Upper lobe of right lung (tissue), 1 donor: ENCODE results near the gene SMIM36. TPM values are rescaled to one million over a fixed set of nuclear protein-coding genes. Genes with fewer than 3 reads are reported as not detected.

Experiments used
- ATAC-seq: fragments of 200-7000 bp; cut with Tn5 transposase; one replicate; pipeline ENCODE4 v1.9.1; 2020; ENCODE audit warnings: mild to moderate bottlenecking, moderate library complexity
- DNase-seq: peaks from one replicate; pipeline ENCODE4 v3.0.0-alpha.2; 2020
- H3K27ac ChIP-seq: fragments of 200-600 bp; one replicate; pipeline ENCODE4 v1.8.0; 2022
- H3K27me3 ChIP-seq: fragments of 200-600 bp; one replicate; pipeline ENCODE4 v1.8.0; 2022; ENCODE audit warnings: mild to moderate bottlenecking
- H3K36me3 ChIP-seq: fragments of 200-600 bp; one replicate; pipeline ENCODE4 v1.8.0; 2022
- H3K4me1 ChIP-seq: fragments of 200-600 bp; one replicate; pipeline ENCODE4 v1.8.0; 2022
- H3K4me3 ChIP-seq: fragments of 200-600 bp; one replicate; pipeline ENCODE4 v1.8.0; 2022; ENCODE audit warnings: mild to moderate bottlenecking
- H3K9me3 ChIP-seq: fragments of 200-600 bp; one replicate; pipeline ENCODE4 v1.8.0; 2022
- intact Hi-C: fragments of 100-400 bp; cut with DNase I; formaldehyde crosslinking; loops from one replicate; pipeline ENCODE4 v1.11.0; 2022
- total RNA-seq: library from RNA; stranded (reverse); fragmentation: NEBNext Ultra II Directional; extraction: Animal tissue kit (Norgen Biotek cat#: 25700); gene quantifications from one replicate; pipeline ENCODE4 v1.2.1, GENCODE V29; 2021
- TF ChIP-seq, protein P1 (sequence below): fragments of 200-600 bp; IDR thresholded peaks from one replicate; pipeline ENCODE4 v1.8.0; 2022; ENCODE audit warnings: antibody characterized with exemption
- donor health status: DM: no; HTN: yes; CAD: no; lungs with severe emphysema.

SMIM36 gene
- total RNA-seq, 1 donor from 2014 or later, result not detected

DNA sequence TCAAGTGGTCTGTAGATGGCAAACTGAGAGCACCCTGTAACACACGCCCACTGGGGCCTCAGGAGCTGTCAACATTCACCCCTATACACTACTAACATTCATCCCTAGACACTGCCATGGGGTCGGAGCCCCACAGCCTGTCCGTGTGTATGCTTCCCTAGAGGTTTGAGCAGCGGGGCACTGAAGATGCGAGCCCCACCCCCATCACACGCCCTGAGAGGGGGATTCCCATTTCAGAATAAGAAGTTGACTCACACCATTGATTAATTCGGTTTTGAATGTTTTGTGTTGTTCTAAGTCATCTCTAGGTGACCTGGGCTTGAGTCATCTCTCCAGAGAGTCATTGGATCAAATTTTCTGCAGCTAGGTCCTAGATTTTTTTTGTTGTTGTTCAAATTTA lies 52.3 kb downstream of the SMIM36 start:
- ATAC-seq (no peak), DNase-seq (no peak)
- no peaks in the 10 kb centered on the region for H3K27me3 ChIP-seq
- peaks cover 3% of the 10 kb centered on the region for H3K4me1 ChIP-seq
- intact Hi-C loops, result no loop called here
- no peak overlapping the region for H3K4me3 ChIP-seq
- no peaks in the 10 kb centered on the region for H3K9me3 ChIP-seq
- H3K36me3 ChIP-seq, result no peaks in the 10 kb centered on the region
- TF ChIP-seq, protein P1, sequence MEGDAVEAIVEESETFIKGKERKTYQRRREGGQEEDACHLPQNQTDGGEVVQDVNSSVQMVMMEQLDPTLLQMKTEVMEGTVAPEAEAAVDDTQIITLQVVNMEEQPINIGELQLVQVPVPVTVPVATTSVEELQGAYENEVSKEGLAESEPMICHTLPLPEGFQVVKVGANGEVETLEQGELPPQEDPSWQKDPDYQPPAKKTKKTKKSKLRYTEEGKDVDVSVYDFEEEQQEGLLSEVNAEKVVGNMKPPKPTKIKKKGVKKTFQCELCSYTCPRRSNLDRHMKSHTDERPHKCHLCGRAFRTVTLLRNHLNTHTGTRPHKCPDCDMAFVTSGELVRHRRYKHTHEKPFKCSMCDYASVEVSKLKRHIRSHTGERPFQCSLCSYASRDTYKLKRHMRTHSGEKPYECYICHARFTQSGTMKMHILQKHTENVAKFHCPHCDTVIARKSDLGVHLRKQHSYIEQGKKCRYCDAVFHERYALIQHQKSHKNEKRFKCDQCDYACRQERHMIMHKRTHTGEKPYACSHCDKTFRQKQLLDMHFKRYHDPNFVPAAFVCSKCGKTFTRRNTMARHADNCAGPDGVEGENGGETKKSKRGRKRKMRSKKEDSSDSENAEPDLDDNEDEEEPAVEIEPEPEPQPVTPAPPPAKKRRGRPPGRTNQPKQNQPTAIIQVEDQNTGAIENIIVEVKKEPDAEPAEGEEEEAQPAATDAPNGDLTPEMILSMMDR, result no peak
- H3K27ac ChIP-seq, result no peak overlapping the region

DNA sequence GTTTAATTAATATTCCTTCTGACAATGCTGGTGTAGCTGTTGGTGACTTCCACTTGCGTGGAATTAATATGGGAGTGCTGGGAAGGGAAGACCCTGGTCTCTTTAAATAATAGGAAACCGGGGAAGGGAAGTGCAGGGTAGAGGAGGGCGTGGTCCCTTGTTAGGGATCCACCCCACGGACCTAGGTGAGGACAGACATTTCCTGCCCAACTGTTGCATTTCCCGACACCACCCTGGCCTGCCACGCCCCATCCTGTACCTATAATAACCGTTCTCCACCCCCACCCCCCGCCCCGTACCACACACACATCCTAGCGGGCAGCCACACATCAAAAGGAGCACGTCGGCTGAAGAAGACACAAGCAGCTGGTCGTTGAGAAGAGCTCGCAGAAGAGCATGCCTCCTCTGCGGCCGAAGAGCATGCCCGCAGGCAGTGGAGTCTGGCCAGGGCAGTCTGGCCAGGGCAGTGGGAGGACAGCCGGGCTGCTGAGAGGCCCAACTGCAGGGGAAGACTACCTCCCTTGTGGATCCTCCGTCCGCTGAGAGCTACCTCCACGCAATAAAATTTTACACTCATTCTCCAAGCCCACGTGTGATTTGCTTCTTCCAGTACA lies 52.9 kb downstream of the SMIM36 start:
- H3K27ac ChIP-seq, result no peak overlapping the region
- H3K4me3 ChIP-seq, result no peak overlapping the region
- intact Hi-C loops, result no loop called here
- H3K36me3 ChIP-seq, result no peaks in the 10 kb centered on the region
- DNase-seq (no peak), ATAC-seq (no peak)
- peaks cover 3% of the 10 kb centered on the region for H3K4me1 ChIP-seq
- H3K27me3 ChIP-seq, result no peaks in the 10 kb centered on the region
- TF ChIP-seq, protein P1, result no peak
- no peaks in the 10 kb centered on the region for H3K9me3 ChIP-seq

- no peak overlapping the region for H3K4me3 ChIP-seq
- H3K27ac ChIP-seq, result no peak overlapping the region
- no peaks in the 10 kb centered on the region for H3K27me3 ChIP-seq
- intact Hi-C loops, result no loop called here
- TF ChIP-seq, protein P1, result no peak
- ATAC-seq (no peak), DNase-seq (no peak)
- peaks cover 3% of the 10 kb centered on the region for H3K4me1 ChIP-seq
- H3K9me3 ChIP-seq, result no peaks in the 10 kb centered on the region
- H3K36me3 ChIP-seq, result no peaks in the 10 kb centered on the region
Observed at GRCh38 chr17:55456307-55457240, 54.7 kb downstream of the SMIM36 start.

GRCh38 chr17:55454906-55455474 lies 56.3 kb downstream of the SMIM36 start:
- intact Hi-C loops, result no loop called here
- Histone ChIP-seq H3K27me3 (no peaks in the 10 kb centered on the region), H3K4me3 (no peak overlapping the region), H3K36me3 (no peaks in the 10 kb centered on the region), H3K4me1 (peaks cover 11% of the 10 kb centered on the region), H3K27ac (no peak overlapping the region), H3K9me3 (no peaks in the 10 kb centered on the region)
- ATAC-seq (peak; percentile 18), DNase-seq (no peak)
- TF ChIP-seq, protein P1, result no peak

DNA sequence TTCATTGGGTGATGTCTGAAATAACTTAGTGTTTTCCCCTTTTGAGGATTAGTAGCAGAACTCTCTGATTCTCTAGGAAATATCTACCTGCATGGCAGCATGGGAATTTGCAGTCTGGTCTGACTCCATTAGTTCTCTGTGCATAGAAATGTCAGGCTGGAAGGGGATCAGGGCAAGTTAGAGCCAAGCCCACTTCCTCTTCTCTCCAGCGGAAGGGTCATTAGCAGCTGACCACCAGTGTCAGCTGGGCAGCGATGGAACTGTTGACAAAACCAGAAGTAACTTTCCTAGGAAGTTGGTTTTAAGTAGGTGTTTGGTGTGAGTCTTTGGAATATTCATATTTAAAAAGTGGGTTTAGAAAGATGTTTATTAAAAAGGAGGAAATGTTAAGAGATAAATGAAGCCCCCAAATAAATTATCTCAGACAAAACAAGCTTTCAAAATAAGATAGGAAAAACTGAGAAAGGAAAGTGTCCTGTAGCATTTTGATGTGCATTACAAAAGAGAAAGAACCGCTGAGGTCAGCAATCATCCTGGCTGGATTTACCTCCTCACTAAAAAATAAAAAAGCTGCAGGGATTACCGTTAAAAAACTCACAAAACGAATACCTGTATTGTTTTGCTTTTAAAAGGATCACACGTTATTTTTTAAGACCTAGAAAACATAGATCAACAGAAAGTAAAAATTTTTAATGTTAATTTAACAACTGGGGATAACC lies 57.3 kb downstream of the SMIM36 start:
- Histone ChIP-seq H3K27ac (no peak overlapping the region), H3K9me3 (no peaks in the 10 kb centered on the region), H3K27me3 (no peaks in the 10 kb centered on the region), H3K36me3 (no peaks in the 10 kb centered on the region), H3K4me1 (peaks cover 11% of the 10 kb centered on the region), H3K4me3 (no peak overlapping the region)
- ATAC-seq (peak; percentile 77), DNase-seq (no peak)
- TF ChIP-seq, protein P1, result no peak
- intact Hi-C loops, result no loop called here
